A549 (cell line): ENCODE data around the gene NFIA. TPM values are rescaled to one million over a fixed set of nuclear protein-coding genes. Genes with fewer than 3 reads are reported as not detected.

Experiments used
- ATAC-seq, 2 experiments: fragments of 200-7000 bp in 1 of 2; fragments of >200 bp in 1 of 2; cut with Nextera tagmentation in 1 of 2; cut with Tn5 transposase in 1 of 2; 3 replicates each; pipeline versions ENCODE4 v1.8.0 to v1.9.1; 2018 to 2020; ENCODE audit warnings: mild to moderate bottlenecking in 1 of 2, moderate library complexity in 1 of 2
- CTCF ChIA-PET: fragments of 300-600 bp; sonication (Branson Sonifier 250); formaldehyde crosslinking; extraction: SDS; loops from one replicate; lab custom pipeline; 2021; ENCODE audit warnings: antibody characterized with exemption, inconsistent platforms; lab: Yijun Ruan, JAX
- POLR2A ChIA-PET: fragments of 350-600 bp; formaldehyde crosslinking; extraction: SDS; loops from one replicate; lab custom pipeline; 2021; ENCODE audit warnings: antibody characterized with exemption, inconsistent platforms; lab: Yijun Ruan, JAX
- DNase-seq, 2 experiments: peaks; one replicate each; pipeline versions ENCODE4 v3.0.0 to v3.0.0-alpha.2; 2011 to 2016; ENCODE audit warnings: low read depth in 1 of 2, low spot score in 1 of 2
- FAIRE-seq: peaks from 2 replicates; lab custom pipeline; 2011; peaks lifted over from hg19 to GRCh38; lab: Jason Lieb, UNC
- H3K27ac ChIP-seq, 2 experiments: fragments of >200 bp; sonication (Bioruptor Twin); formaldehyde crosslinking; 3 replicates each; pipeline ENCODE4 v1.5.1; 2016 to 2017
- H3K4me1 ChIP-seq: fragments of >200 bp; sonication (Bioruptor Twin); formaldehyde crosslinking; 3 replicates; pipeline ENCODE4 v1.6.1; 2016
- H3K4me2 ChIP-seq: fragments of >200 bp; sonication (Bioruptor Twin); formaldehyde crosslinking; 3 replicates; pipeline ENCODE4 v1.6.1; 2016
- H3K4me3 ChIP-seq: fragments of >200 bp; sonication (Bioruptor Twin); formaldehyde crosslinking; 3 replicates; pipeline ENCODE4 v1.5.1; 2016
- H3K9me3 ChIP-seq: fragments of >200 bp; sonication (Bioruptor Twin); formaldehyde crosslinking; 3 replicates; pipeline ENCODE4 v1.6.1; 2016
- BCL3 ChIP-seq: fragments of >200 bp; sonication (Bioruptor Twin); formaldehyde crosslinking; IDR thresholded peaks from 3 replicates; pipeline ENCODE4 v1.6.1; 2016
- BHLHE40 ChIP-seq: IDR thresholded peaks from 2 replicates; pipeline ENCODE4 v1.6.1; 2012; ENCODE audit warnings: low read depth, low read length, inconsistent platforms
- CBX8 ChIP-seq: fragments of 200-600 bp; sonication (generic); IDR thresholded peaks from 2 replicates; pipeline ENCODE4 v1.6.1; 2016
- CHD2 ChIP-seq: fragments of 150-350 bp; IDR thresholded peaks from 2 replicates; pipeline ENCODE4 v1.6.1; 2014; ENCODE audit warnings: low read length; ENCODE audit not compliant: partially characterized antibody
- E2F6 ChIP-seq: IDR thresholded peaks from 2 replicates; pipeline ENCODE4 v1.6.1; 2012; ENCODE audit warnings: low read depth, borderline replicate concordance
- EHF ChIP-seq: fragments of 250-450 bp; sonication (Bioruptor Pico); IDR thresholded peaks from 2 replicates; pipeline ENCODE4 v1.5.0; 2020; ENCODE audit warnings: mild to moderate bottlenecking
- FOSB ChIP-seq: fragments of 250-450 bp; sonication (Bioruptor Pico); IDR thresholded peaks from 2 replicates; pipeline ENCODE4 v1.5.0; 2020; ENCODE audit warnings: mild to moderate bottlenecking, moderate library complexity
- FOSL2 ChIP-seq, 2 experiments: fragments of 450-650 bp in 1 of 2; fragments of >200 bp in 1 of 2; sonication (Bioruptor Twin) in 1 of 2; formaldehyde crosslinking; IDR thresholded peaks; 2 replicates each; pipeline versions ENCODE4 v1.5.0 to v1.6.1; 2016 to 2020; ENCODE audit warnings: mild to moderate bottlenecking in 1 of 2, moderate library complexity in 1 of 2
- HEYL ChIP-seq: fragments of 250-450 bp; sonication (Bioruptor Pico); IDR thresholded peaks from 2 replicates; pipeline ENCODE4 v1.8.0; 2021; ENCODE audit warnings: mild to moderate bottlenecking, moderate library complexity
- KDM1A ChIP-seq: fragments of 200-600 bp; sonication (generic); IDR thresholded peaks from 2 replicates; pipeline ENCODE4 v1.6.1; 2016; ENCODE audit warnings: low read depth, mild to moderate bottlenecking
- KDM5A ChIP-seq: fragments of 200-600 bp; sonication (generic); IDR thresholded peaks from 2 replicates; pipeline ENCODE4 v1.6.1; 2016; ENCODE audit warnings: antibody characterized with exemption, mild to moderate bottlenecking
- MAZ ChIP-seq: fragments of 150-350 bp; IDR thresholded peaks from 2 replicates; pipeline ENCODE4 v1.6.1; 2014; ENCODE audit warnings: antibody characterized with exemption, low read depth, low read length, borderline replicate concordance
- NR3C1 ChIP-seq: fragments of >200 bp; sonication (Bioruptor Twin); formaldehyde crosslinking; IDR thresholded peaks from 3 replicates; pipeline ENCODE4 v1.6.1; 2017
- POLR2A ChIP-seq: IDR thresholded peaks from 2 replicates; pipeline ENCODE4 v1.6.1; 2012; ENCODE audit warnings: mild to moderate bottlenecking, low read length
- RAD21 ChIP-seq, 2 experiments: fragments of >200 bp in 1 of 2; sonication (Bioruptor Twin) in 1 of 2; formaldehyde crosslinking in 1 of 2; IDR thresholded peaks in 1 of 2; conservative IDR thresholded peaks in 1 of 2; 2 replicates in 1 of 2; 3 replicates in 1 of 2; pipeline ENCODE4 v1.6.1; 2012 to 2018; ENCODE audit warnings: inconsistent platforms in 1 of 2
- RARB ChIP-seq: fragments of 250-450 bp; sonication (Bioruptor Pico); IDR thresholded peaks from 2 replicates; pipeline ENCODE4 v1.8.0; 2021; ENCODE audit warnings: mild to moderate bottlenecking, moderate library complexity
- RNF2 ChIP-seq: fragments of 200-600 bp; sonication (generic); IDR thresholded peaks from 2 replicates; pipeline ENCODE4 v1.6.1; 2016; ENCODE audit warnings: low read depth, mild to moderate bottlenecking, antibody characterized with exemption, moderate library complexity, borderline replicate concordance
- SMC3 ChIP-seq: fragments of >200 bp; sonication (Bioruptor Twin); formaldehyde crosslinking; IDR thresholded peaks from 3 replicates; pipeline ENCODE4 v1.6.1; 2018; ENCODE audit warnings: inconsistent platforms
- WGBS: methylation state at CpG from one replicate; pipeline ENCODE4 v1.1.6; 2017; ENCODE audit errors: missing lambda C conversion rate; 5-methylcytosine and 5-hydroxymethylcytosine counted together
- polyA plus RNA-seq, 4 experiments: library from polyadenylated mRNA; depleted of rRNA in 3 of 4; stranded (reverse); fragments of >200 nt; fragmentation: RNase III in 1 of 4; extraction: RNeasy Plus Mini Kit Qiagen cat#74134 plus additional on column Dnase treatment in 1 of 4; gene quantifications; 2 replicates in 3 of 4; 3 replicates in 1 of 4; pipeline ENCODE4 v1.2.3, GENCODE V29; 2011 to 2017
- TF ChIP-seq, protein P1 (sequence below): fragments of >200 bp; sonication (Bioruptor Twin); formaldehyde crosslinking; IDR thresholded peaks from 3 replicates; pipeline ENCODE4 v1.5.1; 2016

The NFIA gene
- polyA plus RNA-seq, 2 of the 4 experiments (the other 2 are of a cell fraction), result 6.5 to 25.8 TPM

GRCh38 chr1:61301824-61302657, 219.7 kb downstream of the NFIA start:
- ATAC-seq (peak; percentile 50 to 69; a peak in 5 of 6 replicates), DNase-seq (peak in 1 of 2 experiments; percentile 38), FAIRE-seq (no peak)
- peak overlapping the region; percentile 67 to 70; a peak in 5 of 6 replicates for H3K27ac ChIP-seq
- WGBS, result 40% methylated on average over 4 of the region's 4 CpGs
- peak overlapping the region; percentile 54 for H3K4me2 ChIP-seq
- peaks cover 42% of the 10 kb centered on the region for H3K4me1 ChIP-seq
- TF ChIP-seq MAZ, result no peak
- TF ChIP-seq RARB (CRISPR knock-in tag), result no peak
- TF ChIP-seq FOSL2 (IDR thresholded peaks at IDR 0.05), result no peak
- TF ChIP-seq FOSL2 (CRISPR knock-in tag; IDR thresholded peaks at IDR 0.05), result peak; percentile 35; the same call in 1 of the 2 replicates
- TF ChIP-seq, all 56 proteins: peak for 1
- no peak overlapping the region for H3K4me3 ChIP-seq
- CTCF ChIA-PET, result interaction anchor here (1.2 kb wide), 1 partner anchor 36 kb away, joined by 4 read pairs; no protein-coding TSS in a partner anchor
- no peaks in the 10 kb centered on the region for H3K9me3 ChIP-seq
- POLR2A ChIA-PET, result no interaction called here

DNA sequence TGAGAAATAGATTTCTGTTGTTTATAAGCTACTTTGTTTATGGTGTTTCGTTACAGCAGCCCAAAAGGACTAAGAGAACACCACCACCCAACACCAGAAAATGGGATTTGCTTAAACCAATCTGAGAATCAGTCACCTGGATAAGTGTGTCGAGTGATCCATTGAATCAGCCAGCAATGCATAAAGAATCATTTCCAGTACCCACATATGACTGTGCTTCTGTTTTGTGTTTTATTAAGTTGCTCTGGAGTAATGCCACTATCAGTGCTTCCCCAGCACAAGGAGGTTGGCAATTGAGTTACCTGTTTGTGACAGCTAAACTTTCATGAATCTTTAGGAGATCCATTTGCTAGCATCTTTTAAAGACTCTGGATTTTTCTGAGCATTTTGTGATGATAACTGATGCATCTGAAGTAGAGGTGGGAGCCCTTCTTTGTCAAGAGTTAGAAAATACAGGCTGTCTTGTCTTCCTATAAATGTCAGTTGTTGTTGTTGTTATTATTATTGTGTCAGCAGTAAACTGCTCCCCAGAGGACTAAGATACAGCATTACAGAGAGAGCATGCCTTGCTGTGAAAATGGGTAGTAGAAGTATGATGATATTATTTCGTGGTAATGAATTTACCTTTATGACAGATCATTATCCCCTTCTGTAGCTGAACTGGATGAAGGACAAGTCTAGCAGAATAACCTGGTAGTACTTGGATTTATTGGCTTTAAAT, 225.2 kb downstream of the NFIA start:
- CTCF ChIA-PET, result interaction anchor here (0.5 to 1.2 kb wide), 2 partner anchors 30 to 230 kb away, joined by 3 to 5 read pairs; no protein-coding TSS in a partner anchor
- Histone ChIP-seq H3K4me2 (no peak overlapping the region), H3K9me3 (no peaks in the 10 kb centered on the region), H3K4me3 (no peak overlapping the region), H3K4me1 (peaks cover 3% of the 10 kb centered on the region; the same call in 2 of the 3 replicates), H3K27ac (no peak overlapping the region)
- POLR2A ChIA-PET, result no interaction called here
- FAIRE-seq, result no peak
- TF ChIP-seq, protein P1, sequence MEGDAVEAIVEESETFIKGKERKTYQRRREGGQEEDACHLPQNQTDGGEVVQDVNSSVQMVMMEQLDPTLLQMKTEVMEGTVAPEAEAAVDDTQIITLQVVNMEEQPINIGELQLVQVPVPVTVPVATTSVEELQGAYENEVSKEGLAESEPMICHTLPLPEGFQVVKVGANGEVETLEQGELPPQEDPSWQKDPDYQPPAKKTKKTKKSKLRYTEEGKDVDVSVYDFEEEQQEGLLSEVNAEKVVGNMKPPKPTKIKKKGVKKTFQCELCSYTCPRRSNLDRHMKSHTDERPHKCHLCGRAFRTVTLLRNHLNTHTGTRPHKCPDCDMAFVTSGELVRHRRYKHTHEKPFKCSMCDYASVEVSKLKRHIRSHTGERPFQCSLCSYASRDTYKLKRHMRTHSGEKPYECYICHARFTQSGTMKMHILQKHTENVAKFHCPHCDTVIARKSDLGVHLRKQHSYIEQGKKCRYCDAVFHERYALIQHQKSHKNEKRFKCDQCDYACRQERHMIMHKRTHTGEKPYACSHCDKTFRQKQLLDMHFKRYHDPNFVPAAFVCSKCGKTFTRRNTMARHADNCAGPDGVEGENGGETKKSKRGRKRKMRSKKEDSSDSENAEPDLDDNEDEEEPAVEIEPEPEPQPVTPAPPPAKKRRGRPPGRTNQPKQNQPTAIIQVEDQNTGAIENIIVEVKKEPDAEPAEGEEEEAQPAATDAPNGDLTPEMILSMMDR, result no peak
- TF ChIP-seq SMC3 (no peak), KDM5A (no peak)
- TF ChIP-seq, all 56 proteins: peak for 0
- no peak for ATAC-seq
- 81% methylated on average over 3 of the region's 3 CpGs for WGBS
- no peak for DNase-seq

- Histone ChIP-seq H3K27ac (no peak overlapping the region), H3K4me3 (no peak overlapping the region), H3K4me1 (no peaks in the 10 kb centered on the region), H3K9me3 (no peaks in the 10 kb centered on the region), H3K4me2 (no peak overlapping the region)
- POLR2A ChIA-PET, result no interaction called here
- ATAC-seq (no peak), DNase-seq (no peak), FAIRE-seq (no peak)
- no peak for TF ChIP-seq BHLHE40
- no peak for TF ChIP-seq RNF2
- no peak for TF ChIP-seq RARB (CRISPR knock-in tag)
- no peak for TF ChIP-seq HEYL (CRISPR knock-in tag)
- no peak for TF ChIP-seq POLR2A
- TF ChIP-seq, protein P1, result no peak
- TF ChIP-seq EHF (CRISPR knock-in tag), result no peak
- 87% methylated on average over 3 of the region's 3 CpGs for WGBS
- CTCF ChIA-PET, result no interaction called here
Measured at GRCh38 chr1:61310057-61310456, 227.7 kb downstream of the NFIA start.

DNA sequence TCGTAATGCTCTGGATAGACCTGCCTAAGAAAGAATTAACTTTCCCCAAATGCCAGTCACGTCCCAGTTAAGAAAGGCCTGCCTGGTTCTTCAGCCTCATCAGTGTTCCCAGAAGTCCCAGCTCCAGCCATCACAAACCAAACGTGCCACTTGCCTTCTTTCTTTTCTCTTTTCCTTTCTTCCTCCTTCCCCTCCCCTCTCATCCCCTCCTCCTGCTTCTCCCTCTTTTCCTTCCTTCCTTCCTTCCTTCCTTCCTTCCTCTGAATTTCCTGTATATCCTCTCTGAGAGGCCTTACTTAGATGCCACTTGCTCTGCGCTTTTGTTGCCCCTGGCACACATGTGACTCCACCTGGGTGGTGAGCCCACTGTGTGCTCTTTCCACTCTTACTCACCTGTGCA, 228.2 kb downstream of the NFIA start:
- Histone ChIP-seq H3K27ac (no peak overlapping the region), H3K4me3 (no peak overlapping the region), H3K4me1 (no peaks in the 10 kb centered on the region), H3K4me2 (no peak overlapping the region), H3K9me3 (no peaks in the 10 kb centered on the region)
- no peak for DNase-seq
- TF ChIP-seq FOSB (CRISPR knock-in tag), result no peak
- TF ChIP-seq KDM5A, result no peak
- TF ChIP-seq CHD2, result no peak
- no peak for TF ChIP-seq CBX8
- TF ChIP-seq KDM1A, result no peak
- no peak for TF ChIP-seq RNF2
- TF ChIP-seq BCL3, result no peak
- TF ChIP-seq RAD21 (conservative IDR thresholded peaks at IDR 0.05 in 1 of 2, IDR thresholded peaks at IDR 0.05 in 1 of 2), result no peak
- TF ChIP-seq NR3C1, result no peak
- TF ChIP-seq E2F6, result no peak
- ATAC-seq, result no peak
- ChIA-PET CTCF (no interaction called here), POLR2A (no interaction called here)
- WGBS, result 91% methylated on average over 4 of the region's 4 CpGs
- FAIRE-seq, result no peak
